Measurements from ENCODE around the gene ARHGEF12.

The ARHGEF12 gene

GRCh38 chr11:120394119-120394518, 57.9 kb downstream of the ARHGEF12 start:
- TF ChIP-seq YY1 (IDR thresholded peaks at IDR 0.05; ENCODE audit: insufficient read depth, insufficient read length): no peak
- TF ChIP-seq ZNF274 (IDR thresholded peaks at IDR 0.05; ENCODE audit: low read depth, low read length): no peak
- H3K4me1 ChIP-seq (ENCODE audit: insufficient read depth, insufficient read length): no peaks in the 10 kb centered on the region
- no peaks in the 10 kb centered on the region for H3K36me3 ChIP-seq (ENCODE audit: insufficient read depth, insufficient read length, low read length)

GRCh38 chr11:120395778-120396177, 59.6 kb downstream of the ARHGEF12 start:
- Histone ChIP-seq H3K27me3 (ENCODE audit: insufficient read depth, insufficient read length) (no peaks in the 10 kb centered on the region), H3K4me3 (ENCODE audit: insufficient read length, low read depth) (no peak overlapping the region), H3K36me3 (ENCODE audit: insufficient read depth, insufficient read length, low read length) (no peaks in the 10 kb centered on the region), H3K9me3 (ENCODE audit: insufficient read depth, low read length) (peaks cover 4% of the 10 kb centered on the region; the same call in 1 of the 2 replicates), H3K9ac (ENCODE audit: insufficient read length, low read depth) (no peak overlapping the region), H3K4me1 (ENCODE audit: insufficient read depth, insufficient read length) (no peaks in the 10 kb centered on the region)
- TF ChIP-seq SUZ12 (IDR thresholded peaks at IDR 0.05; ENCODE audit: extremely low read depth, insufficient read depth, insufficient read length) (no peak), ZNF274 (IDR thresholded peaks at IDR 0.05; ENCODE audit: low read depth, low read length) (no peak), YY1 (IDR thresholded peaks at IDR 0.05; ENCODE audit: insufficient read depth, insufficient read length) (no peak)
- DNase-seq (ENCODE audit: low read depth, low spot score): no peak

More at GRCh38 chr11:120394119-120394518, 57.9 kb downstream of the ARHGEF12 start:
- no peak for DNase-seq (ENCODE audit: low read depth, low spot score)
- Histone ChIP-seq H3K9me3 (ENCODE audit: insufficient read depth, low read length) (peaks cover 4% of the 10 kb centered on the region; the same call in 1 of the 2 replicates), H3K27me3 (ENCODE audit: insufficient read depth, insufficient read length) (no peaks in the 10 kb centered on the region), H3K4me3 (ENCODE audit: insufficient read length, low read depth) (no peak overlapping the region), H3K9ac (ENCODE audit: insufficient read length, low read depth) (no peak overlapping the region)

GRCh38 chr11:120398132-120398531, 61.9 kb downstream of the ARHGEF12 start:
- no peak overlapping the region for H3K9ac ChIP-seq (ENCODE audit: insufficient read length, low read depth)
- H3K27me3 ChIP-seq (ENCODE audit: insufficient read depth, insufficient read length): no peaks in the 10 kb centered on the region
- DNase-seq (ENCODE audit: low read depth, low spot score): no peak
- no peak for TF ChIP-seq SUZ12 (IDR thresholded peaks at IDR 0.05; ENCODE audit: extremely low read depth, insufficient read depth, insufficient read length)
- TF ChIP-seq ZNF274 (IDR thresholded peaks at IDR 0.05; ENCODE audit: low read depth, low read length): no peak
- H3K4me1 ChIP-seq (ENCODE audit: insufficient read depth, insufficient read length): no peaks in the 10 kb centered on the region
- no peaks in the 10 kb centered on the region for H3K36me3 ChIP-seq (ENCODE audit: insufficient read depth, insufficient read length, low read length)
- H3K4me3 ChIP-seq (ENCODE audit: insufficient read length, low read depth): no peak overlapping the region
- H3K9me3 ChIP-seq (ENCODE audit: insufficient read depth, low read length): peaks cover 4% of the 10 kb centered on the region; the same call in 1 of the 2 replicates

- peaks cover 4% of the 10 kb centered on the region; the same call in 1 of the 2 replicates for H3K9me3 ChIP-seq (ENCODE audit: insufficient read depth, low read length)
- no peak overlapping the region for H3K4me3 ChIP-seq (ENCODE audit: insufficient read length, low read depth)
- H3K36me3 ChIP-seq (ENCODE audit: insufficient read depth, insufficient read length, low read length): no peaks in the 10 kb centered on the region
- H3K4me1 ChIP-seq (ENCODE audit: insufficient read depth, insufficient read length): no peaks in the 10 kb centered on the region
- TF ChIP-seq ZNF274 (IDR thresholded peaks at IDR 0.05; ENCODE audit: low read depth, low read length) (no peak), YY1 (IDR thresholded peaks at IDR 0.05; ENCODE audit: insufficient read depth, insufficient read length) (no peak), SUZ12 (IDR thresholded peaks at IDR 0.05; ENCODE audit: extremely low read depth, insufficient read depth, insufficient read length) (no peak)
- no peak overlapping the region for H3K9ac ChIP-seq (ENCODE audit: insufficient read length, low read depth)
- H3K27me3 ChIP-seq (ENCODE audit: insufficient read depth, insufficient read length): no peaks in the 10 kb centered on the region
- no peak for DNase-seq (ENCODE audit: low read depth, low spot score)
These were observed 63.1 kb downstream of the ARHGEF12 start for GRCh38 chr11:120399307-120399706.

- Histone ChIP-seq H3K27me3 (ENCODE audit: insufficient read depth, insufficient read length) (no peaks in the 10 kb centered on the region), H3K36me3 (ENCODE audit: insufficient read depth, insufficient read length, low read length) (no peaks in the 10 kb centered on the region), H3K4me3 (ENCODE audit: insufficient read length, low read depth) (no peak overlapping the region), H3K9ac (ENCODE audit: insufficient read length, low read depth) (no peak overlapping the region), H3K9me3 (ENCODE audit: insufficient read depth, low read length) (no peaks in the 10 kb centered on the region), H3K4me1 (ENCODE audit: insufficient read depth, insufficient read length) (no peaks in the 10 kb centered on the region)
- TF ChIP-seq SUZ12 (IDR thresholded peaks at IDR 0.05; ENCODE audit: extremely low read depth, insufficient read depth, insufficient read length) (no peak), ZNF274 (IDR thresholded peaks at IDR 0.05; ENCODE audit: low read depth, low read length) (no peak), YY1 (IDR thresholded peaks at IDR 0.05; ENCODE audit: insufficient read depth, insufficient read length) (no peak)
- DNase-seq (ENCODE audit: low read depth, low spot score): no peak
These were observed 64.6 kb downstream of the ARHGEF12 start for GRCh38 chr11:120400564-120401364.

GRCh38 chr11:120401506-120401905, 65.3 kb downstream of the ARHGEF12 start:
- no peaks in the 10 kb centered on the region for H3K9me3 ChIP-seq (ENCODE audit: insufficient read depth, low read length)
- H3K36me3 ChIP-seq (ENCODE audit: insufficient read depth, insufficient read length, low read length): no peaks in the 10 kb centered on the region
- H3K4me3 ChIP-seq (ENCODE audit: insufficient read length, low read depth): no peak overlapping the region
- no peaks in the 10 kb centered on the region for H3K4me1 ChIP-seq (ENCODE audit: insufficient read depth, insufficient read length)
- no peaks in the 10 kb centered on the region for H3K27me3 ChIP-seq (ENCODE audit: insufficient read depth, insufficient read length)
- TF ChIP-seq SUZ12 (IDR thresholded peaks at IDR 0.05; ENCODE audit: extremely low read depth, insufficient read depth, insufficient read length) (no peak), ZNF274 (IDR thresholded peaks at IDR 0.05; ENCODE audit: low read depth, low read length) (no peak), YY1 (IDR thresholded peaks at IDR 0.05; ENCODE audit: insufficient read depth, insufficient read length) (no peak)
- no peak for DNase-seq (ENCODE audit: low read depth, low spot score)
- H3K9ac ChIP-seq (ENCODE audit: insufficient read length, low read depth): no peak overlapping the region

GRCh38 chr11:120403966-120404365, 67.8 kb downstream of the ARHGEF12 start:
- no peaks in the 10 kb centered on the region for H3K27me3 ChIP-seq (ENCODE audit: insufficient read depth, insufficient read length)
- no peak for DNase-seq (ENCODE audit: low read depth, low spot score)
- no peak for TF ChIP-seq ZNF274 (IDR thresholded peaks at IDR 0.05; ENCODE audit: low read depth, low read length)
- TF ChIP-seq YY1 (IDR thresholded peaks at IDR 0.05; ENCODE audit: insufficient read depth, insufficient read length): no peak
- TF ChIP-seq SUZ12 (IDR thresholded peaks at IDR 0.05; ENCODE audit: extremely low read depth, insufficient read depth, insufficient read length): no peak

More at GRCh38 chr11:120403966-120404365, 67.8 kb downstream of the ARHGEF12 start:
- Histone ChIP-seq H3K4me3 (ENCODE audit: insufficient read length, low read depth) (no peak overlapping the region), H3K9ac (ENCODE audit: insufficient read length, low read depth) (no peak overlapping the region), H3K9me3 (ENCODE audit: insufficient read depth, low read length) (no peaks in the 10 kb centered on the region), H3K4me1 (ENCODE audit: insufficient read depth, insufficient read length) (no peaks in the 10 kb centered on the region), H3K36me3 (ENCODE audit: insufficient read depth, insufficient read length, low read length) (no peaks in the 10 kb centered on the region)

All from NT2/D1 (cell line).